IPS DF 4.7 (cell line): Measurements from ENCODE around the gene KCTD21.

Source experiments
- DNase-seq: peaks from one replicate; pipeline ENCODE4 v3.0.0-alpha.2; 2013; ENCODE audit warnings: low spot score; ENCODE audit errors: extremely low read depth

Gene KCTD21

DNA sequence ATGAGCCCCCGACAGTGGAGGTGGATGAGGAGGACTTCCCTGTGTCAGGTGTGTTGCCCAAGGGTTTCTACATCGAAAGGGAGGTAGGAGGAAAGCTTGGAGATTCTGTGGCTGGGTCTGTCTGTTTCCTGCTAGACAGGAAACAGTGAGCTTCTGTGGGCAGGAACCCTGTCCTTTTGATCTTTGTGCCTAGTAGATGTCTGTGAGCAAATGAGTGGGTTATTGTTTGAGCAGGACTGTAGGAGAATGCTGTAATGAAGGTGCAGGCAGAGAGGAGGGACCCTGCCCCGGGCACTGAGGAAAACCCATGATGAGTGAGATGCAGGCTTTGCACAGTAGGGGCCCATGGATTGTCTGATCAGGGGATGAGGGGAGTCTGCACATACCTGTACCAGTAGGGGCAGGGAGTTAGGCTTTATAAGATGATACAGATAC lies 14.3 kb upstream of the KCTD21 start:
- DNase-seq = no peak

DNA sequence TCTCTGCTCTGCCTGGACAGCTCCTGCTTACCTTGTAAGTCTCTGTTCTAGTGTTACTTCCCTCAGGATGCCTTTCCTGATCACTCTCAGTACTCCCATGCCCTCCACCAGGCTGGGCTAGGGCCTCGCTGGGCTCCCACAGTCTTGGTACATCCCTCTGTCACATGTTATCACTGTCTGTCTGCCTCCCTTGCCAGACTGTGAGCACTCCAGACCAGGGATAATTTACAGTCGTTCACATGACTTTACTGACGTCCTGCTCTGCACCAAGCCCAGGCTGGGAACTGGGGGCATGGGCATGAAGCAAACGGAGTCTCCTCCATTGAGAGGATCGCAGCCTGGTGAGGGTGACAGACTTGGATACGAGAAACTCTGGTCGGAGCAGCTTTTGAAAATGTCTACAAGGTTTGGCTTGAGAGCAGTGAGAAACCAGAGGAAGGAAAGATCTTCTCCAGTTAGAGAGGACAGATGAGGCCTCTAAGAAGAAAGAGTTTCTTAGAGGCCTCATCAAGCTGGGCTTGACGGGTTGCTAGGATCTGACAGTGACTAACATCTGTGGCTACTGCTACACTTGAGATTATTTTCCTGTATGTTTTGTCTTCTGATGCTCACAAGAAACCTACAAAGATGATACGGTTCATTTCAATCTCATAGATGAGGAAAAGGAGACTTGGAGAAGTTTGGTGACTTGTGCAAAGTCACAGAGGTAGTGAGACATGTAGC lies 12.8 kb upstream of the KCTD21 start:
- no peak for DNase-seq

DNA sequence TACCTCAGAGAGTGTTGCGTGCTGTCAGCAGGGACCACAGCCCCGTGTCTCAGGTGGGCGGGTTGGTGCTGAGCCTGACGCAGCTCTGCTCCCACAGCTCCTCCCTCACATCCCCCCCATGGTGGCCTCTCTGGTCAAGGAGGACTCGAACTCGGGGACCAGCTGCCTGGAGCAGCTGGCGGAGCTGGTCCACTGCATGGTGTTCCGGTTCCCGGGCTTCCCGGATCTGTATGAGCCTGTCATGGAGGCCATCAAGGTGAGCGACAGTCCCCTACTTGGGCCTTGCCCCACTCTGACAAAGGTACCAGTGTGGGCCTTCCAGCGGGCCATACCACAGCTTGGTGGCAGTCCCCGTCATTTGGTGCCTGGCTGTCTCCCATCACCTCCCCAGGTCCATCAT lies 12.1 kb upstream of the KCTD21 start:
- DNase-seq = no peak

DNA sequence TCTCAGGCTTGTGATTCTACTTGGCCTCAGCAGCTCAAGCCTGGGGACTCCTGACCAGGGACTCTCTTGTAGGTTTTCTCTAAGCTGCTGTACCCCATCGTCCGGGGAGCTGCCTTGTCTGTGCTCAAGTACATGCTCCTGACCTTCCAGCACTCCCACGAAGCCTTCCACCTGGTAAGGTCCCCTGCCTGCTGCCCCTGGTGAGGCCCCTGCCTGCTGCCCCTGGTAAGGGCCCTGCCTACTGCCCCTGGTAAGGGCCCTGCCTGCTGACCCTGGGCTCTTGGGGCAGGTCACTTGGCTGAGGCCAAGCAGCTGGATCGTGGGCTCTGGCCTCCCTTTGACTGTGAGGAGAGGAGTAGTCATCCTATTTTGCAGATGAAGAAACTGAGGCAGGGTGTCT lies 11.6 kb upstream of the KCTD21 start:
- DNase-seq = no peak

DNA sequence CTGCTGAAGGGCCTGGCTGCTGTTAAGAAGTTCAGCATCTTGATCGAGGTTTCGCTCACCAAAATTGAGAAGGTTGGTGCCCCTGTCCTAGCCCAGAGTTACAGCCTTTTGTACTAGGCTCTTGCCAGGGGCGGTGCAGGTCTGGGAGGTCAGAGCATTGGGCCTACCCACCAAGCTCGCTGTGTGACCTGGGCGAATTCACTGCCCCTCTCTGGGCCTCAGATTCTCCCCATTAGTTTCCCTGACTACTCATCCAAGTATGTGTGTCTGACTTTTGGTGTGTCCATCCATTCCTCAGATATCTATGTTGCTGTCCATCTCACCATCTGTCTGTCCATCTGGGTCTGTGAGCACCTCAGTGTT lies 11.2 kb upstream of the KCTD21 start:
- DNase-seq = no peak

DNA sequence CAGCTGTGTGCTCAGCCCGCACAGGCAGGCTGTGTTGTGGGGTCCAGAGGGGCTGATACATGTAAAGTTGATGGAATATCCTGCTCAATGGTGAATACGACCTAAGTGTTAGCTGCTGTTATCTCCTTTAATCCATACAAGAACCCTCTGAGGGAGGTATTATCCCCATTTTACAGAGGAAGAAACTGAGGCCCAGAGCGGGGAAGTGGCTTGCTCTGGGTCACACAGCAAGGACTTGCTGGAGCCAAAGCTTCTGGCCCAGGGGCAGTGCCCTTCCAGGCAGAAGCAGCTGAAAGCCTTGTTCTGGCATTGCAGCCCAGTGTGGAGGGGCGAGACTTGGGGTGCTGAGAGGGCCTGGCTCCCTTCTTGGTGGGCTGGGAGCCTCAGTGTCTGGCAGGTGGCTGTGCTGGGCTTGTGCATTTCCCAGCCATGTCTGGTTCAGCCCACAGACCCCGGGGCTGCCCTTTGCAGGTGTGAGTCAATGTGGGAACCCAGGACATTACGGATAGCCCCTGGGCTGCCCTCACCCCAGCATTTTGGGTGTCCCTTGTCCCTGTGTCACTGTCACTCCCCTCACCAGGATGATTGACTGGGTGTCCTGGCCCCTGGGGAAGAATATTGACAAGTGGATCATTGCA lies 10.7 kb upstream of the KCTD21 start:
- no peak for DNase-seq

DNA sequence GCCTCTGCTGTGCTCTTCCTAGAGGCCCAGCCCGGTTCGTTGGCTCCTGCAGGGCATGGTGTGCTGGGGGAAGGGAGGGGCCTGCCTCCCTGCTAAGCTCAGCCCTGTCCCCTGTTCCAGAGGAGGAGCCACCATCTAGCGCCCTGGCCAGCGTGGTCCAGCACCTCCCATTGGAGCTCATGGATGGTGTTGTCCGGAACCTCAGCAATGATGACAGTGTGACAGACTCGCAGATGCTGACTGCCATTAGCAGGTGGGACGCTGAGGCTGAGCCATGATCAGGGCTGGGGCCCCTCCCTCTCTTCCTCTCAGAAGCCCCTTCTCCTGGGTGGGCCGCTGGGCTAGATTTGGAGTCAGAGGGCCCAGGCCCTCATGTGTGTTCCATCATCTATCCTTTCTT lies 9.4 kb upstream of the KCTD21 start:
- no peak for DNase-seq

DNA sequence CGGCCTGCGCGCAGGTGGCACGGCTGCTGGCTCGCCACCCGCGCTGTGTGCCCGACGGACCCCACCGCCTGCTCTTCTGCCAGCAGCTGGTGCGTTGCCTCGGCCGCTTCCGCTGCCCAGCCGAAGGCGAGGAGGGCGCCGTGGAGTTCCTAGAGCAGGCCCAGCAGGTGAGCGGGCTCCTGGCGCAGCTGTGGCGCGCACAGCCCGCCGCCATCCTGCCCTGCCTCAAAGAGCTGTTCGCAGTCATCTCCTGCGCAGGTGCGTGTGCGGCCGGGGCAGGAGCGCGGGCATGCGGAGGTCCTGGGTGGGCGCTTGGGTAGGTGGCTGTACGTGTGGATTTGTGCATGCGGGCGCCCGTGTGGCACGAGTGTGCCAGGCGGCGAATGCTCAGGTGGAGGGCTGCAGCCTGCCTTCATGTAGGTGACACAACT lies 8.2 kb upstream of the KCTD21 start:
- DNase-seq = no peak

DNA sequence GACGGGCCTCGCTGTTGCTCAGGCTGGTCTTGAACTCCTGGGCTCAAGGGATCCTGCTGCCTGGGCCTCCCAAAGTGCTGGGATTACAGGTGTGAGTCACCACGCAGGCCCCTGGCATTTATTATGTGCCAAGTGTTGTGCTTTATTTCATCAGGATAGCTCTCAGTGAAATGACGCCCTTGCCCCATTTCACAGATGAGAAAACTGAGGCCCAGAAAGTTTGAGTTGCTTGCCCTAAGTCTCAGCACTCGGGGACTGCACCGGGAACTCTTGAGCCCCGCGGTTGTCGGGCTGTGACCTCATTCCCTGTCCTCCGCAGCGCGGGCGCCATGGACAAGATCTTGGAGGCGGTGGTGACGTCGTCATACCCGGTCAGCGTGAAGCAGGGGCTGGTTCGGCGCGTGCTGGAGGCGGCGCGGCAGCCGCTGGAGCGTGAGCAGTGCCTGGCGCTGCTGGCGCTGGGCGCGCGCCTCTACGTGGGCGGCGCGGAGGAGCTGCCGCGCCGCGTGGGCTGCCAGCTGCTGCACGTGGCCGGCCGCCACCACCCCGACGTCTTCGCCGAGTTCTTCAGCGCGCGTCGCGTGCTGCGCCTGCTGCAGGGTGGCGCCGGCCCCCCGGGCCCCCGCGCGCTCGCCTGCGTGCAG lies 7.6 kb upstream of the KCTD21 start:
- no peak for DNase-seq

DNA sequence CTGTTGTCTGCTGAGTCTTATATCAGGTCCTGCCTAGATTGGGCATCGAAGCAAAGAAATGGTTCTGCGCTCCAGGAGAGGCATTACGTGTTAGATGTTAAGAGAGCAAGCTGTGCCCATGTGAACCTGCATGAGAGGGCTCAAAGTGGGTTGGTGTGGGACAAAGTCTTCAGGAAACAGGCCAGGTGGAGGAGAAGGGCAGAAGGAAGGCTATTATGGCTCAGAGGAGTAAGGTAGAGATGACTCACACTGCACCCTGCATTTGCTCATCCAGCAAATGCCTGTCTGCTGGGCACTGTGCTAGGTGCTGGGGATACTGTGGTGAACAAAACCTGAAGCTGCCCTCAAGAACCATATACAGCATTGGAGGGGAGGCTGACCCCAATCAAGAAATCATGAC lies 6.1 kb upstream of the KCTD21 start:
- DNase-seq = no peak

DNA sequence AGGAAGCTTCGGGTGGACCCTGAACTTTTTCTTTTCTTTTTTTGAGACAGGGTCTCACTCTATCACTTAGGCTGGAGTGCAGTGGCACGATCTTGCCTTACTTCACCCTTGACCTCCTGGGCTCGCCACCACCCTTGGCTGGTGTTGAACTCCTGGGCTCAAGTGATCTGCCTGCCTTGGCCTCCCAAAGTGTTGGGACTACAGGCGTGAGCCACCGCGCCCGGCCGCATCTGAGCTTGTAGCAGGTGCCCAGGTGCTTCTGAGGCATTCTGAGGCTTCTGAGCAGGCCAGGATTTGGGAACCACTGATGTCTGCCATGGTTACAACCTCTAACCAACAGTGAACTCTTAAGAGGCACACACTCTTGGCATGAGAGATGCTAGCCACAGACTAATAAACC lies 5.4 kb upstream of the KCTD21 start:
- DNase-seq = no peak

DNA sequence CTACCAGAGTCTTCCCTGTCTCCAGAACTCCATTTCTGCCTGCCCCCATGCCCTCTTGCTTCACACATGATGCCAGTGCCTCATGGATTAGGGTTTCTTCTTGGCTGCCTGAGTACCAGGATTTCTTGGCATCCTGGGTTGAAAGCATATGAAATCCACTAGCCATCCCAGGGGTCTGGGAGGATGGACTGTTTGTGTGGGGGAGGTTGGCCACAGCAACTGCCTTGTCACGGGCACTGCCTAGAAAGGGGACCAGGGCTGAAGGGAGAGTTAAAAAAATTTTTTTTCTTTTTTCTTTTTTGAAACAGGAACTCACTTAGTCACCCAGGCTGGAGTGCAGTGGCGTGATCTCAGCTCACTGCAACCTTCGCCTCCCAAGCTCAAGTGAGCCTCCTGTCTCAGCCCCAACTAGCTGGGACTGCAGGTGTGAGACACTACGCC lies 4.5 kb upstream of the KCTD21 start:
- no peak for DNase-seq

DNA sequence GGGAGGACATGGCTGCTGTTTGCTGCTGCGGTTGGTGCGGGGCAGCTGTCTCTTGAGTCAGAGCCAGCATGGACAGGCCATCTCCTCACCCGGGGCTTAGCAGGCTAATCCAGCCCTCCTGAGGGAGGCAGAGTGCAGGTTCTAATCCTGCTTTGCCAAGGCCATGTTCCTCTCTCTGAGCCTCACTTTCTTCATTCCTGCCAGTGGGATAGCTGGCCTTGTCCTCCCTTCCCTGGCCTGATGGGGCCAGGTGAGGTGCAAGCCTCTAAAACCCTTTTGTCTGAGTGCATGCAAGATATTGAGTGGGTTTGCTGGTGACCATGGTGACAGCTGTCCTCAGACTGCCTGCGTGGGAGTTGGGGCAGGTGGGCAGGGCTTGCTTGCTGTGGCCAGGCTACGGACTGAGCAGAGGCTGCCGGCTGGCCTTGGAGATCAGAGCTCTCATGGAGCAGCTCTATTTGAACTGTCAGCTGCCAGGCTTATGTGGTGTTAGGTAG lies 3.8 kb upstream of the KCTD21 start:
- DNase-seq = no peak

DNA sequence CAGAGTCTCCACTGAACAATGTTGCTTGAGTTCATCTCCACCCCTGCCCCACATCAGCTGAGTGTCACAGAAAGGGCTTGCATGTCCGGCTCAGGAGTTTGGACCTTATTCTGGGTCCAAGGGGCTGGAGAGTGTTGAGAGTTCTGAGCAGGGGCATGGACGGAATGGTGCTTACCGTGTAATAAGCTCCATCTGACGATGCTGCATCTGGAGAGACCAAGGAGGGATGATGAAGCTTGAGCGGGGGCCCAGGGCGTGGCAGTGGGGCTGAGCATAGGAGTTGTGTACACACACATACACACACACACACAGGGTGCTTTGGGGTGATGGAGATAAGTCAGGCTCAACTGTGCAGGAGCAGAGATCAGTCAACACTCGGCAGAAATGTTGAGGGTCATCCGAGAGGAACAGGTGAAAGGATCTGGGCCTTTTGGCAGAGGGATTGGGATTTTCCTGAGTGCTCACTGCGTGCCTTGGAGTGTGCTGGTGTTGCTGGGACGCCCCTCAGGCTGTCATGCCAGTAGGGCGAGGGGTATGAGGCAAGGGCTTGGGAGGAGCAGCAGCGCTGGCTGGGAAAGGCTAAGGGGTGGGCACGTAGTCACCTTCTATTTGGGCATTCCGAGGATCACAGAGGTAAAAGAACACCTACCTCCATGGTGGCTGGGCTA lies 2.6 kb upstream of the KCTD21 start:
- no peak for DNase-seq

DNA sequence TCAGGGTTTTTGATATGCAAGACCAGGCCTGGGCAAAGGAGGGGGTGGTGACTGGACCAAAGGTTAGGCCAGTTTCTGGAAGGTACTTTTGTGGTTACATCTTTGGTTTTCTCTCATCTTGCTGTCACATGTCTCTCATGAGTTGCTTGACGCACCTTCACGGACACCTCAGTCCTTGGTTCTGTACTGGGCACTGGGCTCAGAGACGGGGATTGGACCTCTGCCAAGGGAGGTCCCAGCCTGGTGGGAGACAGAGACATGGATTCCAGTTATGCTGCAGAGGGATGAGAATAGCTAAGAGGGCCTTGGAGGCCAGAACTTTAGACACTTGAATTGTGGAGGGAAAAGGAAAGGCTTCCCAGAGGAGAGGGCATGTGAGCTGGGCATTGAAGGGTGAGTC lies 1.9 kb upstream of the KCTD21 start:
- no peak for DNase-seq

DNA sequence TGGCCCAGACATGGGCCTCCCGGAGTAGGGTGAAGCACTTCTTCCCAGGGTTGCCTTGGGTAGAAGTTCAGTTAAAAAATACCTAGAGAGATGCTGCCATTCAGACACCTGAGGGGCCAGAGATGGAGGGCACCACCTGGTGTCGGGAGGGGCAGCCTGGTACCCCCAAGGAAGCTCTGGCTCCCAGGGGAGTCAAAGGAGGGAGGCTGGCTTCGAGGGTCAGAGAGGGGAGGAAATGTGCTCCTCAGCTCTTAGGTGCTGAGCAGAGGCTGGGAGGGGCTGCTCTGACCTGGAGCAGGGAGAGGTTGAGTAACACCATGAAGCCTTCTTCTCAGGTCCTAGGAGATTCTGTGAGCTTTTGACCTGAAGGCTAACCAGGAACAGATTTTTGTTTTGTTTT lies 1.4 kb upstream of the KCTD21 start:
- no peak for DNase-seq

DNA sequence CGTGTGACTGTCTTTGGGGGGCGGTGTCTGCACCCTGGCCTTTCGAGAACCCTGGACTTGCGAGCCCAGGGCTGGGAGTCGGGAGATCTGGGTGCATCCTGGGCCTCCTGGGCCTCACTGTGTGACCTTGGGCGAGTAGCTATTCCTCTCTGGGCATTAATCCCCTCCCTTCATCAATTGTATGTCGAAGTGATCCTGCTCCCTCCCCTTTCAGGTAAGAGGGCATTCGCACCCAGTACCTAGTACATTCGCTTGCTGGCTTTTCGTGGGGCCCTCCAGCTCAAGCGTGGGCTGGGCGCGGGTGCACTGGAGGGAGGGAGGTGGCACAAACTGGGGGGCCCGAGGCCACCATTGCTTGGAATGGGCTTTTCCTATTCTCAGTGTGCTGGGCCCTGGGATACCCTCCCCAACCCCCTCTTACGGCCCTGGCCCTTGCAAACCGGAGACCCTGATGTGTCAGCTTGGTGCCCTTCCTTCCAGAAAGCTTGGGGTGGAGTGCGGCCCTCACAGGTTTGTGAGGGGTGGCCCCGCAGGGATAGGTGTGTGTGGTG lies 823 bp upstream of the KCTD21 start:
- DNase-seq = no peak

DNA sequence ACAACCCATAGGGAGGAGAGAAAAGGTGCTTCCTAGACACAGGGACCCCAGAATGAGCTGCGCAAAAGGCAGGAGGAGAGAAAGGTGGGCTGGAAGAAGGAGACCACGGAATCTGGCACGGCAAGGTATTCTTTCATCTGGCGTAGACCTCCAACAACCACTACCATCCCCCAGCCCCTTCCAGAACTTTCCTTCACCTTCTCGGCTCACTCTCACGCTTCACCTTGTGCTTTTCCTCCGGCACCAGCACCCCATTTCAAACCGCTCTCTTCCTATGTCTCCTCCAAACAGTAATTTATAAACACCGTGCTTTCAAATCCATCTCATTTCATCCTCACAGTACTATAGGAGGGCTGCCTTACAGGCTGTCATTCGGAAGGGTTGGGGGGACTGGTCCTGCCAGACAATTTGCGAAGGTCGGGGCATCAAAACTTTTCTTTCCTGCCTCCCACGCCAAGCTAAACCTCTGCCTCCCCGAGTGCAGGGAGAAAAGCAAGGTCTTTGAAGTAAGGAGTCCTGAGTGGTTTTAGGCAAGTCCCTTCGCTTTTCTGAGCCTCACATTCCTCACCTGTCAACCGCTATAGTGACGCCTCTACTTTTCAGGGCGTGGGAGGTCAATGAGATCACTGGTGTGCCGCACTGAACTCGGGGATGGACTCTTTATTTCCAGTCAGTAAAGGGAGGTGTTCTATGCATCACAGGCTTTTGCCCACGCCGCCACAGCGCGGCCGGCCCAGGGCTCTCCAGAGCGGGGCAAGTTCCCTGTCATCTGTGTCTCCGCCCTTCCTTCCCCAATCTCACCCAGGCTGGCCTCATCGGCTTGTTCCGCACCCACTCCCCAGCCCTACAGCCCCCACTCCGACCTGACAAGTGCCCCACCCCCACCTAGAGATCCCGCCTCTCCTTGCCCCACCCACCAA lies 800 bp downstream of the KCTD21 start:
- peak; percentile 38 for DNase-seq

DNA sequence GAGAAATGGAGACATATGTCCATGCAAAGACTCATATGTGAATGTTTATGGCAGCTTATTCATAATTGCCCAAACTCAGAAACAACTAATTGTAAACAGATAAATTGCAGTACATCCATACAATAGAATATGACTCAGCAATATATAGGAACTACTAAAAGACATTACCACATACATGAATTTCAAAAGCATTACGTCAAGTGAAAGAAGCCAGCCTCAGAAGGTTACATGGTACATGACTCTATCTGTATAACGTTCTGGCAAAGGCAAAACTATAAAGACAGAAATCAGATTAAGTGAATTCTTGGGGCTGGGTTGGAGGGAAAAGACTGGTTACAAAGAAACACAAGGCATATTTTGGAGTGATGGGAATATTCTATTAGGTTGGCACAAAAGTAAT lies 7.2 kb downstream of the KCTD21 start:
- no peak for DNase-seq

DNA sequence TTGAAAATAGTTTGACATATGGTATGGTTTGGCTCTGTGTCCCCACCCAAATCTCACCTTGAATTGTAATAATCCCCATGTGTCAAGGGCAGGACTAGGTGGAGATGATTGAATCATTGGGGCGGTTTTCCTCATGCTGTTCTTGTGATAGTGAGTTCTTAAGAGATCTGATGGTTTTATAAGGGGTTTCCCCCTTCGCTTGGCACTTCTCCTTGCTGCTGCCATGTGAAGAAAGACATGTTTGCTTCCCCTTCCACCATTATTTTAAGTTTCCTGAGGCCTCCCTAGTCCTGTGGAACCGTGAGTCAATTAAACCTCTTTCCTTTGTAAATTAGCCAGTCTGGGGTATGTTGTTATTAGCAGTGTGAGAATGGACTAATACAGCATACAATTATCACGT lies 7.7 kb downstream of the KCTD21 start:
- DNase-seq = no peak
